Measurements from ENCODE around the gene LCTL. TPM values are rescaled to one million over a fixed set of nuclear protein-coding genes. Genes with fewer than 3 reads are reported as not detected.

Gene LCTL
- polyA plus RNA-seq, 1 donor from 2014 or later = not detected

- Histone ChIP-seq H3F3A (ENCODE audit: insufficient read depth, low read length, poor library complexity, severe bottlenecking) (no peaks in the 10 kb centered on the region), H3K9ac (ENCODE audit: low read length) (no peak overlapping the region), H3K36me3 (ENCODE audit: insufficient read depth, low read length) (no peaks in the 10 kb centered on the region), H3K27ac (ENCODE audit: low read length) (no peak overlapping the region), H3K79me2 (replicated peaks; ENCODE audit: insufficient read depth, low read length) (no peaks in the 10 kb centered on the region), H2AFZ (ENCODE audit: low read depth, low read length) (no peak overlapping the region), H3K4me2 (ENCODE audit: low read length) (no peak overlapping the region), H3K27me3 (ENCODE audit: insufficient read depth, low read depth, low read length) (no peaks in the 10 kb centered on the region), H3K9me3 (ENCODE audit: low read length) (no peaks in the 10 kb centered on the region), H3K4me3 (ENCODE audit: low read length) (no peak overlapping the region), H4K20me1 (ENCODE audit: insufficient read depth) (no peaks in the 10 kb centered on the region), H3K9me2 (ENCODE audit: insufficient read depth, low read length) (no peaks in the 10 kb centered on the region)
- TF ChIP-seq TAF1 (IDR thresholded peaks at IDR 0.05; ENCODE audit: low read depth) (no peak), EZH2 (IDR thresholded peaks at IDR 0.05; ENCODE audit: borderline replicate concordance, insufficient read depth, low read length, poor library complexity, severe bottlenecking) (no peak), REST (IDR thresholded peaks at IDR 0.05; ENCODE audit: borderline replicate concordance) (no peak), MXI1 (conservative IDR thresholded peaks at IDR 0.05; ENCODE audit: poor library complexity, severe bottlenecking) (no peak), CTCF (IDR thresholded peaks at IDR 0.05; ENCODE audit: poor library complexity, severe bottlenecking) (no peak), EP300 (conservative IDR thresholded peaks at IDR 0.05; ENCODE audit: poor library complexity, severe bottlenecking) (no peak), POLR2AphosphoS5 (IDR thresholded peaks at IDR 0.05) (no peak), SMC3 (conservative IDR thresholded peaks at IDR 0.05; ENCODE audit: poor library complexity) (no peak), RAD21 (conservative IDR thresholded peaks at IDR 0.05) (no peak)
These were observed 48.7 kb upstream of the LCTL start for GRCh38 chr15:66614456-66614855.

- no peaks in the 10 kb centered on the region for H3K9me3 ChIP-seq (ENCODE audit: low read length)
- H4K20me1 ChIP-seq (ENCODE audit: insufficient read depth) = no peaks in the 10 kb centered on the region
- H3K9me2 ChIP-seq (ENCODE audit: insufficient read depth, low read length) = no peaks in the 10 kb centered on the region
- H3K4me3 ChIP-seq (ENCODE audit: low read length) = no peak overlapping the region
- H3K36me3 ChIP-seq (ENCODE audit: insufficient read depth, low read length) = no peaks in the 10 kb centered on the region
- no peak overlapping the region for H2AFZ ChIP-seq (ENCODE audit: low read depth, low read length)
- H3K27me3 ChIP-seq (ENCODE audit: insufficient read depth, low read depth, low read length) = no peaks in the 10 kb centered on the region
- H3K9ac ChIP-seq (ENCODE audit: low read length) = no peak overlapping the region
- no peaks in the 10 kb centered on the region for H3F3A ChIP-seq (ENCODE audit: insufficient read depth, low read length, poor library complexity, severe bottlenecking)
- no peak overlapping the region for H3K4me2 ChIP-seq (ENCODE audit: low read length)
- H3K27ac ChIP-seq (ENCODE audit: low read length) = no peak overlapping the region
- TF ChIP-seq EP300 (conservative IDR thresholded peaks at IDR 0.05; ENCODE audit: poor library complexity, severe bottlenecking) (no peak), CTCF (IDR thresholded peaks at IDR 0.05; ENCODE audit: poor library complexity, severe bottlenecking) (no peak), MXI1 (conservative IDR thresholded peaks at IDR 0.05; ENCODE audit: poor library complexity, severe bottlenecking) (no peak), RAD21 (conservative IDR thresholded peaks at IDR 0.05) (no peak), POLR2AphosphoS5 (IDR thresholded peaks at IDR 0.05) (no peak), REST (IDR thresholded peaks at IDR 0.05; ENCODE audit: borderline replicate concordance) (no peak), SMC3 (conservative IDR thresholded peaks at IDR 0.05; ENCODE audit: poor library complexity) (no peak), EZH2 (IDR thresholded peaks at IDR 0.05; ENCODE audit: borderline replicate concordance, insufficient read depth, low read length, poor library complexity, severe bottlenecking) (no peak), TAF1 (IDR thresholded peaks at IDR 0.05; ENCODE audit: low read depth) (no peak)
- H3K79me2 ChIP-seq (replicated peaks; ENCODE audit: insufficient read depth, low read length) = no peaks in the 10 kb centered on the region
These were observed 47.9 kb upstream of the LCTL start for GRCh38 chr15:66613743-66614142.

All from neural cell (in vitro differentiated cells).